Endothelial cell of umbilical vein (primary cell): ENCODE measurements around the gene ACP5. TPM values are rescaled to one million over a fixed set of nuclear protein-coding genes. Genes with fewer than 3 reads are reported as not detected.
"Not testable (repeated sequence)": the region's sequence is repeated elsewhere in the genome, so short reads cannot be mapped to it uniquely, and the experiment has no call there.

ENCODE experiments used
- BruUV-seq: library from RNA; stranded (reverse); fragments of 400-500 nt; replicated peaks from 2 replicates; lab custom pipeline; 2021; lab: Mats Ljungman, UMichigan
- CTCF ChIA-PET: fragments of 300-600, 350-600 bp; sonication (Branson Sonifier 250); formaldehyde crosslinking; loops from one replicate; lab custom pipeline; 2021; ENCODE audit warnings: antibody characterized with exemption, inconsistent platforms; lab: Charles Lee
- POLR2A ChIA-PET: fragments of 300-600, 350-600 bp; sonication (Branson Sonifier 250); formaldehyde crosslinking; loops from one replicate; lab custom pipeline; 2021; ENCODE audit warnings: antibody characterized with exemption, inconsistent platforms; lab: Charles Lee
- DNase-seq: peaks from one replicate; pipeline ENCODE4 v3.0.0-alpha.2; 2011; ENCODE audit warnings: low read depth, low spot score
- FAIRE-seq: peaks from 2 replicates; lab custom pipeline; 2011; peaks lifted over from hg19 to GRCh38; lab: Jason Lieb, UNC
- H2AFZ ChIP-seq: 2 replicates; pipeline ENCODE4 v1.6.0; 2012; ENCODE audit warnings: low read depth, low read length, control low read depth, inconsistent platforms
- H3K27ac ChIP-seq: 2 replicates; pipeline ENCODE4 v1.5.1; 2011; ENCODE audit warnings: low read depth, mild to moderate bottlenecking, control low read depth, low read length, moderate library complexity; ENCODE audit not compliant: insufficient read depth
- H3K27me3 ChIP-seq, 2 experiments: 2 replicates each; pipeline versions ENCODE4 v1.6.0 to v1.6.1; 2011; ENCODE audit warnings: low read length in 2 of 2, mixed read lengths in 1 of 2; ENCODE audit not compliant: control insufficient read depth in 2 of 2, insufficient read depth in 2 of 2
- H3K36me3 ChIP-seq, 2 experiments: 2 replicates in 1 of 2; 3 replicates in 1 of 2; pipeline ENCODE4 v1.5.1; 2011; ENCODE audit warnings: low read length in 2 of 2, mild to moderate bottlenecking in 1 of 2, moderate library complexity in 1 of 2; ENCODE audit not compliant: control insufficient read depth in 2 of 2, insufficient read depth in 2 of 2; ENCODE audit errors: extremely low read depth in 1 of 2
- H3K4me1 ChIP-seq: 3 replicates; pipeline ENCODE4 v1.5.1; 2011; ENCODE audit warnings: mild to moderate bottlenecking, low read length; ENCODE audit not compliant: control insufficient read depth, insufficient read depth; ENCODE audit errors: extremely low read depth
- H3K4me2 ChIP-seq: 2 replicates; pipeline ENCODE4 v1.6.1; 2011; ENCODE audit warnings: low read length, control low read depth, mixed read lengths; ENCODE audit not compliant: insufficient read depth
- H3K4me3 ChIP-seq, 3 experiments: fragments of 200-600 bp in 1 of 3; sonication (generic), shearing (Covaris generic) in 1 of 3; replicated peaks in 1 of 3; 2 replicates each; pipeline ENCODE4 v1.5.1; 2011 to 2016; ENCODE audit warnings: control low read depth in 3 of 3, low read length in 3 of 3, mild to moderate bottlenecking in 2 of 3, inconsistent platforms in 1 of 3, low read depth in 1 of 3, moderate library complexity in 1 of 3; ENCODE audit not compliant: insufficient read depth in 1 of 3
- H3K79me2 ChIP-seq: 2 replicates; pipeline ENCODE4 v1.6.0; 2012; ENCODE audit warnings: low read length, inconsistent platforms; ENCODE audit not compliant: control insufficient read depth, insufficient read depth
- H3K9ac ChIP-seq: replicated peaks from 2 replicates; pipeline ENCODE3; 2011; ENCODE audit warnings: low read length, control low read depth; ENCODE audit not compliant: insufficient read depth; ENCODE audit errors: extremely low read depth
- H3K9me1 ChIP-seq: replicated peaks from 3 replicates; pipeline ENCODE4 v1.6.0; 2011; ENCODE audit warnings: mild to moderate bottlenecking, low read length; ENCODE audit not compliant: control insufficient read depth, insufficient read depth; ENCODE audit errors: extremely low read depth
- H3K9me3 ChIP-seq: replicated peaks from 2 replicates; pipeline ENCODE4 v1.5.1; 2012; ENCODE audit warnings: low read length, inconsistent platforms; ENCODE audit not compliant: control insufficient read depth, insufficient read depth
- H4K20me1 ChIP-seq: replicated peaks from 2 replicates; pipeline ENCODE3; 2011; ENCODE audit warnings: mild to moderate bottlenecking, low read length; ENCODE audit not compliant: control insufficient read depth, insufficient read depth; ENCODE audit errors: extremely low read depth
- EZH2 ChIP-seq: IDR thresholded peaks from 2 replicates; pipeline ENCODE4 v1.6.1; 2012; ENCODE audit warnings: borderline replicate concordance, low read depth, mild to moderate bottlenecking, moderate library complexity, low read length, inconsistent platforms; ENCODE audit not compliant: severe bottlenecking
- POLR2A ChIP-seq: IDR thresholded peaks from 2 replicates; pipeline ENCODE4 v1.6.1; 2012; ENCODE audit warnings: low read depth, mild to moderate bottlenecking, control low read depth, low read length
- POLR2AphosphoS5 ChIP-seq: IDR thresholded peaks from 2 replicates; pipeline ENCODE4 v1.6.1; 2012; ENCODE audit warnings: low read depth, mild to moderate bottlenecking, control low read depth, low read length, moderate library complexity; ENCODE audit not compliant: insufficient read depth
- dilution Hi-C: fragments of 300-500 bp; cut with MboI; formaldehyde crosslinking; loops from one replicate; pipeline ENCODE4 v1.15.0; 2019; ENCODE audit warnings: low sequenced_read_pairs; ENCODE audit not compliant: extremely low pct_ligation_motif_present
- intact Hi-C: fragments of 100-400 bp; cut with micrococcal nuclease; formaldehyde crosslinking; loops from one replicate; pipeline ENCODE4 v1.10.0; 2022
- polyA plus RNA-seq, 4 experiments: library from polyadenylated mRNA; depleted of rRNA in 3 of 4; stranded (reverse) in 3 of 4; unstranded in 1 of 4; fragments of >200 nt; gene quantifications; 2 replicates each; pipeline versions ENCODE4 v1.2.1 to v1.2.3, GENCODE V29; 2011 to 2012; ENCODE audit warnings: missing spikeins in 1 of 4
- total RNA-seq: library from RNA; stranded (reverse); gene quantifications from 2 replicates; pipeline ENCODE4 v1.2.3, GENCODE V29; 2021

Gene ACP5
- total and polyA plus RNA-seq, 2 donors (not counting 3 experiments of a cell fraction or from before 2014, with no cell fraction given), result 1.3 TPM; not detected in 1

DNA sequence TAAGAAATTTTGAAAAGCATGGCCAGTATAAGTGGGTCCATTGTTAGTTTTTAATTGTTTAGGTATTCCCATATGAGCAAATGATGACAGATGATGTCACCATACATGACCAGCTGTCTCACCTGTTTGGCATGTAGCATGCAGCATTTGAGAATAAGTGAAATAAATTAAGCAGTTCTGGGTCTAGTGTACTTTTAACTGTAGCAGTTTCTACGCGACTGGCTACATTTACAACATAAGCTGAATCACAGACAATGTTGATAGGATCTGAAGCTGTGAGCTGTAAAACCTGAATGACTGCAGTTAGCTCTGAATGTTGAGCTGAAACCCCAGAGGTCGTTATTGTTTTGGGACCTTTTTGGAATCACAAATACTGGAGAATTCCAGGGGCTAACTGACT, 45.0 kb upstream of the ACP5 start:
- H3K4me1 ChIP-seq, H3K79me2 ChIP-seq, dilution Hi-C loops, BruUV-seq, H3K4me2 ChIP-seq, H3K27me3 ChIP-seq, CTCF ChIA-PET, H3K9ac ChIP-seq, H3K9me1 ChIP-seq, H2AFZ ChIP-seq, H3K4me3 ChIP-seq, intact Hi-C loops, H3K27ac ChIP-seq, POLR2A ChIA-PET, H4K20me1 ChIP-seq, FAIRE-seq, DNase-seq: not testable (repeated sequence)
- Histone ChIP-seq H3K36me3 (peaks cover 15 to 23% of the 10 kb centered on the region in 2 experiments), H3K9me3 (peaks cover 13% of the 10 kb centered on the region)

DNA sequence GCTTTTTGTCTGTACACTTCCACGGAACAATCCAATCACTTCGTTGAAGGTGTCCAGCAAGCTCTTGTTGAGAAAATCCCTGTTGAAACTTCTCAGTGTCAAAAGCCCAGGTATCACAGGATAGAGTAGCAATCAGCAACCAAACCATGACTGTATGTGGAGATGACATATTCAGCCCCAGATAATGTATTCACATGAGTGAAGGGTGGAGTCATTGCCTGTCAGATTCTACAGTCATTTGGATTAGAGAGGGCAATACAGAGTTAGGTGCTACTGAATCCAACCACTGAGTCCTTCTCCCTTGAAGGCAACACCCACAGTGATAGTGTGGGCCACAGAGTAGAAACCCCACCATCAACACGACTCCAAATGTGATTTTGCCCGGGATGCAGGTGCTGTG, 43.1 kb upstream of the ACP5 start:
- no peaks in the 10 kb centered on the region for H3K9me1 ChIP-seq
- FAIRE-seq, result no peak
- CTCF ChIA-PET, result no interaction called here
- POLR2A ChIA-PET, result no interaction called here
- no peak for TF ChIP-seq POLR2A
- no peak for TF ChIP-seq POLR2AphosphoS5
- TF ChIP-seq EZH2, result no peak
- no peak for DNase-seq
- BruUV-seq, result no TSS peak
- H3K79me2 ChIP-seq, result no peaks in the 10 kb centered on the region
- no peak overlapping the region for H3K4me3 ChIP-seq
- intact Hi-C loops, result no loop called here
- H3K27me3 ChIP-seq, result peaks cover 7 to 8% of the 10 kb centered on the region in 2 experiments
- H3K4me2 ChIP-seq, result no peak overlapping the region
- peaks cover 27 to 35% of the 10 kb centered on the region in 2 experiments for H3K36me3 ChIP-seq
- H3K9me3 ChIP-seq, result peaks cover 25% of the 10 kb centered on the region
- H3K4me1 ChIP-seq, result no peaks in the 10 kb centered on the region
- dilution Hi-C loops, result no loop called here
- H3K9ac ChIP-seq, result no peak overlapping the region
- no peaks in the 10 kb centered on the region for H4K20me1 ChIP-seq
- H2AFZ ChIP-seq, result no peak overlapping the region
- no peak overlapping the region for H3K27ac ChIP-seq
